HepG2 (cell line): ENCODE results near the gene NHSL1. TPM values are rescaled to one million over a fixed set of nuclear protein-coding genes. Genes with fewer than 3 reads are reported as not detected.
A peak's percentile ranks its signal among the peaks of the same experiment; 100 is the strongest.

Source experiments
- CHCHD3 ChIP-seq: sonication (generic); formaldehyde crosslinking; IDR thresholded peaks from 2 replicates; pipeline ENCODE4 v1.8.0; 2022; ENCODE audit warnings: mild to moderate bottlenecking, missing genetic modification reagents, moderate library complexity
- DMAP1 ChIP-seq: IDR thresholded peaks from 2 replicates; pipeline ENCODE4 v1.6.1; 2016
- ETV5 ChIP-seq: IDR thresholded peaks from 2 replicates; pipeline ENCODE4 v1.6.1; 2018; ENCODE audit warnings: missing biosample characterization, missing genetic modification reagents, inconsistent platforms, borderline replicate concordance
- GABPA ChIP-seq, 2 experiments: IDR thresholded peaks; 2 replicates each; pipeline ENCODE4 v1.6.1; 2011 to 2016; ENCODE audit warnings: low read depth in 2 of 2, low read length in 1 of 2, missing biosample characterization in 1 of 2, missing genetic modification characterization in 1 of 2
- HDAC2 ChIP-seq: sonication (generic); formaldehyde crosslinking; IDR thresholded peaks from 2 replicates; pipeline ENCODE4 v1.4.0; 2020; ENCODE audit warnings: missing genetic modification reagents
- HMG20B ChIP-seq: conservative IDR thresholded peaks from 2 replicates; pipeline ENCODE4 v1.6.1; 2016; ENCODE audit warnings: missing genetic modification reagents, missing compliant biosample characterization
- JUN ChIP-seq: sonication (generic); formaldehyde crosslinking; IDR thresholded peaks from 2 replicates; pipeline ENCODE4 v1.4.0; 2020; ENCODE audit warnings: mild to moderate bottlenecking, missing genetic modification reagents
- NR2F2 ChIP-seq: IDR thresholded peaks from 2 replicates; pipeline ENCODE4 v1.6.1; 2012; ENCODE audit warnings: low read depth, inconsistent platforms, borderline replicate concordance
- RBM39 ChIP-seq: fragments of 200-400 bp; formaldehyde crosslinking; IDR thresholded peaks from one replicate; pipeline ENCODE4 v1.6.1; 2018; ENCODE audit warnings: antibody characterized with exemption, mild to moderate bottlenecking, low read depth, low read length; ENCODE audit not compliant: poor library complexity, severe bottlenecking
- RNF219 ChIP-seq: sonication (generic); formaldehyde crosslinking; IDR thresholded peaks from 2 replicates; pipeline ENCODE4 v1.5.0; 2020; ENCODE audit warnings: mild to moderate bottlenecking, missing genetic modification reagents
- TMF1 ChIP-seq: sonication (generic); formaldehyde crosslinking; IDR thresholded peaks from 2 replicates; pipeline ENCODE4 v1.8.1; 2022; ENCODE audit warnings: low read depth, missing genetic modification reagents
- ZBTB1 ChIP-seq: sonication (generic); formaldehyde crosslinking; IDR thresholded peaks from 2 replicates; pipeline ENCODE4 v1.4.0; 2020; ENCODE audit warnings: missing genetic modification reagents, borderline replicate concordance
- ZBTB38 ChIP-seq: sonication (generic); formaldehyde crosslinking; IDR thresholded peaks from 2 replicates; pipeline ENCODE4 v1.5.1; 2020; ENCODE audit warnings: mild to moderate bottlenecking, missing genetic modification reagents
- ZNF326 ChIP-seq: sonication (generic); formaldehyde crosslinking; IDR thresholded peaks from 2 replicates; pipeline ENCODE4 v1.4.0; 2020; ENCODE audit warnings: missing genetic modification reagents, borderline replicate concordance
- ZNF576 ChIP-seq: sonication (generic); formaldehyde crosslinking; IDR thresholded peaks from 2 replicates; pipeline ENCODE4 v1.4.0; 2020; ENCODE audit warnings: mild to moderate bottlenecking, missing genetic modification reagents
- ZNF709 ChIP-seq: sonication (generic); formaldehyde crosslinking; IDR thresholded peaks from 2 replicates; pipeline ENCODE4 v1.5.0; 2020; ENCODE audit warnings: mild to moderate bottlenecking, missing genetic modification reagents
- ZNF737 ChIP-seq: sonication (generic); formaldehyde crosslinking; IDR thresholded peaks from 2 replicates; pipeline ENCODE4 v1.5.0; 2020; ENCODE audit warnings: missing genetic modification reagents, mild to moderate bottlenecking, borderline replicate concordance
- ZNF75D ChIP-seq: sonication (generic); formaldehyde crosslinking; IDR thresholded peaks from 2 replicates; pipeline ENCODE4 v1.8.1; 2023; ENCODE audit warnings: missing genetic modification reagents, mild to moderate bottlenecking, borderline replicate concordance
- polyA plus RNA-seq, 8 experiments: library from polyadenylated mRNA; depleted of rRNA in 3 of 8; stranded (reverse) in 7 of 8; unstranded in 1 of 8; fragments of >200 nt; fragmentation: Illumina TruSeq in 4 of 8; extraction: Trizol in 4 of 8; gene quantifications; 2 replicates each; pipeline versions ENCODE4 v1.2.1 to v1.2.3, GENCODE V29; 2011 to 2016; ENCODE audit warnings: low read depth in 4 of 8, missing spikeins in 1 of 8, mixed read lengths in 1 of 8; ENCODE audit not compliant: insufficient read depth in 1 of 8
- total RNA-seq, 5 experiments: library from RNA; depleted of rRNA; stranded (reverse); fragments of >200 nt; fragmentation: Illumina TruSeq; extraction: Trizol; gene quantifications; 2 replicates each; pipeline ENCODE4 v1.2.3, GENCODE V29; 2016; ENCODE audit warnings: low read depth in 1 of 5
- TF ChIP-seq, protein P1 (sequence below): sonication (generic); formaldehyde crosslinking; IDR thresholded peaks from 2 replicates; pipeline ENCODE4 v1.8.0; 2022; ENCODE audit warnings: mild to moderate bottlenecking, missing genetic modification reagents
- TF ChIP-seq, protein P2 (sequence below): sonication (generic); formaldehyde crosslinking; IDR thresholded peaks from 2 replicates; pipeline ENCODE4 v1.9.0; 2022; ENCODE audit warnings: missing genetic modification reagents, mild to moderate bottlenecking, borderline replicate concordance
- TF ChIP-seq, protein P3 (sequence below): sonication (generic); formaldehyde crosslinking; IDR thresholded peaks from 2 replicates; pipeline ENCODE4 v1.5.0; 2020; ENCODE audit warnings: mild to moderate bottlenecking, missing genetic modification reagents

The NHSL1 gene
- total and polyA plus RNA-seq, 2 of the 13 experiments (the other 11 are each of a cell fraction or from before 2014, with no cell fraction given), result 24.9 to 53.6 TPM

DNA sequence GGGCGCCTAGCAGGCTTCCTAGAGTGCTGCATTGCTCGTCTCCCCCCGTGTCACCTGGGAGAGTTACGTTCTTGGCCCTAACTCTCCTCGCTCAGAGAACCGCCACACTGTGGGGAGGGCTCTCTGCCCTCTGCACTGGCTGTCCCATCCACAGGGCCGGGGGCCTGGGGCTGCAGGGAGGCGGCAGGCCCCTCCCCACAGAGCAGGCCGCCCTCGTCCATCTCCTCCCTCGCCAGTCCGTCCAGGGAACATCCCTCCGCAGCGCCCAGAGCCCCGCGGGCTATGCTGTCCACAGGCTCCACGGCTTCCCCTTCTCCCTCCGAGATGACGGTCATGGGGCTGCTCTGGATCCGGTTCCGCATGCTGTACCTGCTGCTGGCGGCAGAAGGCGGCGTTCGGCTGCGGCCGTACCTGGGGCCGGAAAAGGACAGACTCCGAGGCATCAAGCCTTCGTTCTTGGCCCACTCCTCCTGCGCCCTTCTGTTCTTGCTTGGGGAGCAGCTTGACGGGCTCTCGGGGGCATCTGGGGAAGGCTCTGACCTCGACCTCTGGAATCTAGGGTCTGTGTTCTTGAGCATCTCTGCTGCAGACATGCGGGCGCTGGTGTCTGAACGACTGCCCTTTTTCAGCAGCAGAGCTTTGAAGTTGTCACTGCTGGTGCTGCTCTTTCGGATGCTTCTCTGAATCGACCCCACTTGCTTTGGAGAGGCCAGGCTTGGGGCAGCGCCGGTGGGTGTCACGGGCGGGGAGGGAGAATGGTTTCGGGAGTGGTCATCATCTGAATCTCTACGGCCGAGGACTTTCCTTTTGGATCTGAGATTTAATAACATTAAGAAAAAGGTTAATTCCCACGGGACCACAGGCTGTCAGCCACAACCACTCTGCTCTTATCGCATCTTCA, 75.0 kb downstream of the NHSL1 start (continued):
- TF ChIP-seq, protein P1, sequence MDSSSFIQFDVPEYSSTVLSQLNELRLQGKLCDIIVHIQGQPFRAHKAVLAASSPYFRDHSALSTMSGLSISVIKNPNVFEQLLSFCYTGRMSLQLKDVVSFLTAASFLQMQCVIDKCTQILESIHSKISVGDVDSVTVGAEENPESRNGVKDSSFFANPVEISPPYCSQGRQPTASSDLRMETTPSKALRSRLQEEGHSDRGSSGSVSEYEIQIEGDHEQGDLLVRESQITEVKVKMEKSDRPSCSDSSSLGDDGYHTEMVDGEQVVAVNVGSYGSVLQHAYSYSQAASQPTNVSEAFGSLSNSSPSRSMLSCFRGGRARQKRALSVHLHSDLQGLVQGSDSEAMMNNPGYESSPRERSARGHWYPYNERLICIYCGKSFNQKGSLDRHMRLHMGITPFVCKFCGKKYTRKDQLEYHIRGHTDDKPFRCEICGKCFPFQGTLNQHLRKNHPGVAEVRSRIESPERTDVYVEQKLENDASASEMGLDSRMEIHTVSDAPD (CRISPR knock-in tag), result no peak
- TF ChIP-seq RNF219 (CRISPR knock-in tag), result no peak
- TF ChIP-seq JUN (CRISPR knock-in tag), result no peak
- TF ChIP-seq, protein P2, sequence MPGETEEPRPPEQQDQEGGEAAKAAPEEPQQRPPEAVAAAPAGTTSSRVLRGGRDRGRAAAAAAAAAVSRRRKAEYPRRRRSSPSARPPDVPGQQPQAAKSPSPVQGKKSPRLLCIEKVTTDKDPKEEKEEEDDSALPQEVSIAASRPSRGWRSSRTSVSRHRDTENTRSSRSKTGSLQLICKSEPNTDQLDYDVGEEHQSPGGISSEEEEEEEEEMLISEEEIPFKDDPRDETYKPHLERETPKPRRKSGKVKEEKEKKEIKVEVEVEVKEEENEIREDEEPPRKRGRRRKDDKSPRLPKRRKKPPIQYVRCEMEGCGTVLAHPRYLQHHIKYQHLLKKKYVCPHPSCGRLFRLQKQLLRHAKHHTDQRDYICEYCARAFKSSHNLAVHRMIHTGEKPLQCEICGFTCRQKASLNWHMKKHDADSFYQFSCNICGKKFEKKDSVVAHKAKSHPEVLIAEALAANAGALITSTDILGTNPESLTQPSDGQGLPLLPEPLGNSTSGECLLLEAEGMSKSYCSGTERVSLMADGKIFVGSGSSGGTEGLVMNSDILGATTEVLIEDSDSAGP, result 0 out of 2 replicates have a peak, but pooled peaks have one; percentile 13
- TF ChIP-seq ZBTB1, result no peak
- TF ChIP-seq ZNF709 (CRISPR knock-in tag), result no peak
- no peak for TF ChIP-seq HDAC2 (CRISPR knock-in tag)
- no peak for TF ChIP-seq ETV5 (CRISPR knock-in tag)
- no peak for TF ChIP-seq CHCHD3 (CRISPR knock-in tag)
- TF ChIP-seq ZNF326, result no peak
- no peak for TF ChIP-seq HMG20B (CRISPR knock-in tag)
- no peak for TF ChIP-seq ZNF576 (CRISPR knock-in tag)
- TF ChIP-seq TMF1, result no peak
- peak; percentile 51; the same call in 1 of the 2 replicates for TF ChIP-seq ZBTB38 (CRISPR knock-in tag)
- no peak for TF ChIP-seq NR2F2
- TF ChIP-seq GABPA (IDR thresholded peaks at IDR 0.05; ENCODE audit: low read depth, low read length), result no peak
- TF ChIP-seq GABPA (CRISPR knock-in tag; IDR thresholded peaks at IDR 0.05; ENCODE audit: low read depth), result no peak
- no peak for TF ChIP-seq ZNF75D
- peak; percentile 79 for TF ChIP-seq RBM39
- TF ChIP-seq ZNF737, result no peak
- no peak for TF ChIP-seq DMAP1
- TF ChIP-seq, protein P3, sequence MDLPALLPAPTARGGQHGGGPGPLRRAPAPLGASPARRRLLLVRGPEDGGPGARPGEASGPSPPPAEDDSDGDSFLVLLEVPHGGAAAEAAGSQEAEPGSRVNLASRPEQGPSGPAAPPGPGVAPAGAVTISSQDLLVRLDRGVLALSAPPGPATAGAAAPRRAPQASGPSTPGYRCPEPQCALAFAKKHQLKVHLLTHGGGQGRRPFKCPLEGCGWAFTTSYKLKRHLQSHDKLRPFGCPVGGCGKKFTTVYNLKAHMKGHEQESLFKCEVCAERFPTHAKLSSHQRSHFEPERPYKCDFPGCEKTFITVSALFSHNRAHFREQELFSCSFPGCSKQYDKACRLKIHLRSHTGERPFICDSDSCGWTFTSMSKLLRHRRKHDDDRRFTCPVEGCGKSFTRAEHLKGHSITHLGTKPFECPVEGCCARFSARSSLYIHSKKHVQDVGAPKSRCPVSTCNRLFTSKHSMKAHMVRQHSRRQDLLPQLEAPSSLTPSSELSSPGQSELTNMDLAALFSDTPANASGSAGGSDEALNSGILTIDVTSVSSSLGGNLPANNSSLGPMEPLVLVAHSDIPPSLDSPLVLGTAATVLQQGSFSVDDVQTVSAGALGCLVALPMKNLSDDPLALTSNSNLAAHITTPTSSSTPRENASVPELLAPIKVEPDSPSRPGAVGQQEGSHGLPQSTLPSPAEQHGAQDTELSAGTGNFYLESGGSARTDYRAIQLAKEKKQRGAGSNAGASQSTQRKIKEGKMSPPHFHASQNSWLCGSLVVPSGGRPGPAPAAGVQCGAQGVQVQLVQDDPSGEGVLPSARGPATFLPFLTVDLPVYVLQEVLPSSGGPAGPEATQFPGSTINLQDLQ (CRISPR knock-in tag), result no peak
